GM10266 (cell line): Measurements from ENCODE around the gene ZNF668.
"Not testable (repeated sequence)": the region's sequence is repeated elsewhere in the genome, so short reads cannot be mapped to it uniquely, and the experiment has no call there.

Source experiments
- DNase-seq: peaks from one replicate; pipeline ENCODE4 v3.0.0; 2012; ENCODE audit errors: extremely low spot score
- CTCF ChIP-seq: IDR thresholded peaks from 2 replicates; pipeline ENCODE4 v1.5.1; 2012; ENCODE audit warnings: mild to moderate bottlenecking, low read depth; ENCODE audit not compliant: control insufficient read depth, insufficient read depth; ENCODE audit errors: missing control alignments

The ZNF668 gene

DNA sequence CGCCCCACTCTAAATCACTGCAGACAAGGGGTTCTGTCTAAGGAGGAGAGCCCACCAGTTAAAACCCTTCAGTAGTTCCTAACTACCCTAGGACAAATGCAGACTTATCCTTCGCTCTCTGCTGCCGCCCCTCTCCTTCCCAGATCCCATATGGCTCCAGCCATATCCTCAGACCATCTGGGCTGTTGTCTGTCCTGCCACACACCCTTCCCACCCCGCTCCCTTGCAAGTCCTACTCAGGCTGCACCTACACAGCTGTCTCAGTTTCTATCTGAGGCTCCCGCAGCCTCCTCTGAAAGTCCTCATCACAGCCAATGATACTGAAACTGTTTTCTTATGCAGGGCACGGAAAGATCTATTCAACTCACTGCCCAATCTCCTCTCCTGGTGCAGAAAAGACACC lies 33.4 kb upstream of the ZNF668 start:
- peak; percentile 82 for DNase-seq
- TF ChIP-seq CTCF = no peak

- no peak for TF ChIP-seq CTCF
- no peak for DNase-seq
Observed at GRCh38 chr16:31106509-31107464, 32.7 kb upstream of the ZNF668 start.

DNA sequence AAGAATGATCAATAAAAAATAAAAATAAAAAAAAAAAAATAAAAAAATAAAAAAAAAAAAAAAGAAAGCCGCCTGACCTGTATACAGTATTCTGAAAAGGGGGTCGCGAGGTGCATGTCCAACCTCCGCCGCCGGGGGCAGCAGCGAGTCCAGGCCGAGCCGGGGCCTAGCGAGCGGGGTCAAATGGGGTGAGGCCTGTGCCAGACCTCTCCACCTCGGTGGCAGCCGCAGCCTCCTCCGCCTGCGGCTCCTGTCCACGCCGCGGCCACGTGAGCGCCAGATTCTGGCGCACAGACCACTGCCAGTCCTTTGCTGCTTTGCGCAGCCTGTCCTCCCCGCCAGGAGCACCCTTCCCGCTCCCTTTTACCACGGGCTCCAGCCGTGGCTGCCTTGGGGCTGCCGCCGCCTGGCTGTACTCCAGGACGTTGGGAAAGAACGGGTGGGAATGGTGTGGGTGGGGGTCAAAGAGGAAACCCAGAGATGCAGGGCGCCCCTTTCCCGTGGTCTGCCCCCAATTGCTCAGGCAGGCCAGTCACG lies 31.7 kb upstream of the ZNF668 start:
- peak; percentile 79 for TF ChIP-seq CTCF
- peak; percentile 90 for DNase-seq

- DNase-seq = not testable (repeated sequence)
Observed at GRCh38 chr16:31100876-31101641, 27.0 kb upstream of the ZNF668 start.

- no peak for TF ChIP-seq CTCF
- no peak for DNase-seq
Observed at GRCh38 chr16:31099860-31100638, 26.0 kb upstream of the ZNF668 start.

DNA sequence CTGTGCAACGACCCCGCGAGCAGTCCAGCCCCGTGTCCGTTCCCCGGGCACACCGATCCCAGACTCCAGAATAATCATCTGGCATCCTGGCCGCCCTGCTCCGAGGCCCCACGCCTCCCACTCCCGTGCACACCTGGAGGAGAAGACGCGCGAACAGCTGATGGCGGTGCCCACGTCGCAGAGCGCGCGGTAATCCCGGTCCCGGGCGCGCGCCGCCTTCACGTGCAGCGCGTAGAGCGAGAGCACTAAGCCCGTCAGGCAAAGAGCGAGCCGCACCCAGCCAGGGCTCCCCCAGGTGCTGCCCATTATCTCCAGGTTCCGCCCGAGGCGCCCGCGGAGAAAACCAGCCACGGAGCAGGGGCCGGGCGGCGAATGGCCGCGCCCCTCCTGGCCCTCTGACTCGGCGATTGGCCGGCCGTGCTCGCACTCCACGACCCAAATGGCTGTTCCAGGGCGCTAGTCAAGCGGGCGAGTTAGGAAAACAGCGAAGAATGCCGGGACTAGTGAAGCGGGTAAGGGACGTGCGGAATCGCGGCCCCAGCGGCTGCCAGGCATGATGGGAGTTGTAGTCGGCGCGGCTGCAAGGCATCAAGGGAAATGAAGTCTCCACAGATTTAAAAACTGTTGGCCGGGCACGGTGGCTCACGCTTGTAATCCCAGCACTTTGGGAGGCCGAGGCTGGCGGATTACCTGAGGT lies 20.5 kb upstream of the ZNF668 start, which contains the start of gene VKORC1:
Gene VKORC1 (minus strand): TSS at position 374 of the 697 bp plus-strand sequence. CDS start 68 bp downstream, at position 306.
- peak; percentile 91 for DNase-seq
- no peak for TF ChIP-seq CTCF

- no peak for TF ChIP-seq CTCF
- DNase-seq = no peak
Observed at GRCh38 chr16:31094088-31094423, 20.0 kb upstream of the ZNF668 start.
